ENCODE results near the gene CORO6.

The CORO6 gene

DNA sequence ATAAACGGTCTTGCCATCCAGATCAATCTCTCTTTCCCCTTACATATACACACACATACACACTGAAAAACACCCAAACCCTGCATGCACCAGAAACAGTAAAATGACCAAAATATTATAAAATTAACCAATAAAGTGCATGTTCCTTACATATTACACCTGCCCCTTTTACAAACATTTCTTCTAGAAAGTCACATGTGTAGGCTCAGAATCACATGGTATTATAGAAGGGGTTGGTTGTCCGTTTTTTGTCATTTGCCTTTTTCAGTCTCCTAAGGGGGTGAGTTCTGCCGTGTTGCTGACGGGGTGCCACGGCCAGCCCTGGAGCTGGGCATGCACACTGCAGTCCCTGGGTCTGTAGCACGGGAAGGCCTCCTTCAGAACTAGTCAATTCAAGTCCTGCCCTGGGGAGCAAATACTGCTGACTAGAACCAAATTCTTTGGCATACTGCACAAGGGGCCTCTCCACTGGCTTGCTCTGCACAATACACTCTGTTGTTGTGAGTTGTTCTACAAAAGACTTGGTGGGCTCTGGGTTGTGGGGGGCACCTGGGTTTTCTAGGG lies 8.0 kb upstream of the CORO6 start:
- no peak for DNase-seq

DNA sequence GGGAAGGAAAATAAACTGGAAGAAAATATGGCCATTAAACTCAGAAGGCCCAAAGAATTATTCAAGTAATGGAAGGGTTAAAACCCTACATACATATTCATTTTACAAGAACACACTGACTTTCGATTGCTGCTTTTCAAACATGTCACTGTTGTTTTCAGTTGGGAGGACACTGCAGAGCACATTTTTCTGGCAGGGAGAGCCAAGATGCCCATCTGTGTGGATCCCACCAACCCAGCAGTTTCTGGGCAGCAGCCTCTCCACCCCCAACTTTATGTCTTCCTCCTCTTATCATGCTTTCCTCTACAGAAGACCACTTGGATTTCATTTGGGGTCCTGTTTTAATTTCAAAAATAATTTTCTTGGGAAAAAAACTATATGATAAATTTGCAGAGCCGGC lies 7.1 kb upstream of the CORO6 start:
- DNase-seq = no peak

DNA sequence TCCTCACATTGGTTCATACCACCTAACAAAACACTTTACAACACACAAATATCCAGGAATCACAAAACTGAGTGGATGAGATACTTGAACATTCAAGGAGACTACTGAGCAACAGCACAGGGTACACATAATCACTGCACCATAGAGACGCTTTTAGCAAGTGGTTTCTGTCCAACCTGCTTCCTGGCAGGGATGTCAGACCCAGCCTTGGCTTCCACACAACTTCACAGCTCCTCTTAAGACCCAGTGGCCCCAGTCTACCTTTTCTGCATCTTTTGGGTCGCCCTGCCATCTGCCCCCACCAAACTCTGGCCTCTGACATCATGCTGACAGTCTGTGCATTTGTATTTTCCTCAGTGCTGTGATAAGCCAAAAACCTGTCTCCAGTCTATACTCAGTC lies 5.9 kb upstream of the CORO6 start:
- no peak for DNase-seq

DNA sequence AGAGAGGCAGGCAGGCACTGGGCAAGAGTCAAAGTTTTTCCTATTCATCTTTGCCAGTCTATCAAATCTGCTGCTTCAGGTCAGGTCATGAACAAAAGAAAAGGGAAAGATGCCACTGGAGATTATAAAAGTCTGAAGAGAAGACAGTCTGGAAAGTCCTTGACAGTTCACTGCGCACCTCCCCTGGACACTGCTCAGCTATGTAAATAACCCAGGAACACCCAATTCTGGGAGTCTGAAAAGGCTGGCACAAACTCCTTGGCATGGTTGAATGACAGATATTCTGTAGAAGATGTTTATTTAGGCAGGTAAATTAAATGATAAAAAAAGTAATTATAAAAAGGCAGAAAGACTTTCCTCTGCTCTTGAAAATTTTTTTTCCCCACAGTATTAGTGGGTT lies 5.2 kb upstream of the CORO6 start:
- DNase-seq = no peak

DNA sequence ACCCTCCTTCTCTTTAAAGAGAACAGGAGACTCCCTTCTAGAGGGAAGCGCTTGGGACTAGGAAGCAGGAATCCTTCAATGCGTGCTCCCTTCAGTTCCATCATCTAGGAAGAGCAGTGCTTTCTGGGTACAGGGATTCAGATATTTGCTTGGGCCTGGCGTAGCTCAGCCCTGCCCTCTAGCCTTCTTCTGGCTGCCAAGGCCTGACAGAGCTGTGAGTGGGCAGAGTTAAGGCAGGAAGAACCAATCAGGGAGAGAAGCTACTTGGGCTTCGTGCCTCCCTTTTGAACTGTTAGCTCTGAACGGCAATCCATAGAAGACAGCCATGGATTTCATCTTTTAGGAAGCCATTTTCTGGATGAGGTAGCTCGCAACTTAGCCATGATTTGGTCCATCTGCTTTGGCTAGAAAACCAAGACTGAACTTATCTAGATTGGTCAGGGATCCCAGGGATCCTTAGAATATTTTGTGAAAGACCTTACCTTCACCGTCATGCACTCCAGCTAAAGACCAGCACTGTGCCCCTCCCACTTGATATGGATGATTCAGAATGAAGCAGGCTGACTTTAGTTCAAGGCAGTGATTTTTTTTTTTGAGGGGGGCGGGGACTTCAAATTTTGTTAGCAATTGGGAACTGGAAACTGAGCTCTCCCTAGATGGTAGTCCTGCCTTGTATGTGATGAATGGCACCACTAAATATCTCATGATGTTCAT lies 2.5 kb upstream of the CORO6 start:
- DNase-seq = peak; percentile 18

DNA sequence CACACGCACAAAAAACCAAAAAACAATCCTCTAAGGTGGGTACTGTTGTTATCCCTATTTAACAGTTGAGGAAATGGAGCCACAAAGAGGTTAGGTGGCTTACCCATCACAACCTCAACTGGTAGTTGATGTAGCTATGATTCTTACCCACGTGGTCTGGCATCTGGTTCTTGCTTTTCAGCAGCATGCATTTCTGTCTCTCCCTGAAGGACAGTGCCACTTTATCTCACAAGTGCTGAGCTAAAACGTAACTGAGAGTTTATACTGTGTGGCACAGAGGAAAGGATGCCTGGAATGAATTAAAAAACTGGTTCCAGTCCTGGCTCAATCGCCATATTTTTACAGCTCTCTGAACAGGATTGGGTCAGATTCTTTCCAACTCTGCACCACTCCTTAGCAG lies 1.9 kb upstream of the CORO6 start:
- DNase-seq = no peak

DNA sequence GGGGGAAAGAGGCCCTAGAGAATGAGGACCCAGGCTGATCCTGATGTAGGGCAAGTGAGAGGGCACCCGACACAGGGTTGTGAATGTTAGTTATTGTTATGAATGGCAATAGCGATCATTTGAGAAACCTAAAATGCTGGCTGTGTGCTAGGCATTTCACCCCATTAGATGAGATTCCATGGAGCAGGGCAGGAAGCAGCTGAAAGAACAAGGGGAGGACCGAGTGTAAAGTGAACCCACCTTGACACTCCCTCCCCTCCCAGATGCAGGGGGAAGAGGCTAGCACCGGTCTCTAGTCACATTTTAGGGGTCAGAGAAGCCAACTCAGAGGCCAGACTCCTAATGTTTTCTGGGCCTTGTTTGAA lies 553 bp upstream of the CORO6 start:
- DNase-seq = peak; percentile 45

DNA sequence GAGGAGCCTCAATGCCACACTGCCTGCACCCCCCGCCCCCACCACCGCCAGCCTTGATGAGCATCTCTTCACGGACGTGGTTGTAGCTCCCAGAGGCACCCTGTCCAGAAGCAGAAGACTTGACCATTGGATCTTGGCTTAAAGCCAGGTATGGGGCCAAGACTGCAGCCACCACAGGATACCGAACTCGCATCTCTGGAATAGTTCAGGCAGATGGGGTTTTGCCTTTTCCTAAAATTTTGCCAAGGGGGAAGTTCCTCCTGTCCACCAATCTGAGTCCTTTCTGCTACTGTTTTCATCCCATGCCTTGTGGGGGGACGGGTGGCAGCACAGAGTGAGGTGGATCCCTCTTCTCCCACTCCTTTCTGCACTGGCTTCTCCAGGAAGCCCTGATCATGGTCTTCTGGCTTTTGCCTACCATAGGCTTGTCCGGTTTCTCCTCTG lies 939 bp downstream of the CORO6 start:
- DNase-seq = peak; percentile 10

DNA sequence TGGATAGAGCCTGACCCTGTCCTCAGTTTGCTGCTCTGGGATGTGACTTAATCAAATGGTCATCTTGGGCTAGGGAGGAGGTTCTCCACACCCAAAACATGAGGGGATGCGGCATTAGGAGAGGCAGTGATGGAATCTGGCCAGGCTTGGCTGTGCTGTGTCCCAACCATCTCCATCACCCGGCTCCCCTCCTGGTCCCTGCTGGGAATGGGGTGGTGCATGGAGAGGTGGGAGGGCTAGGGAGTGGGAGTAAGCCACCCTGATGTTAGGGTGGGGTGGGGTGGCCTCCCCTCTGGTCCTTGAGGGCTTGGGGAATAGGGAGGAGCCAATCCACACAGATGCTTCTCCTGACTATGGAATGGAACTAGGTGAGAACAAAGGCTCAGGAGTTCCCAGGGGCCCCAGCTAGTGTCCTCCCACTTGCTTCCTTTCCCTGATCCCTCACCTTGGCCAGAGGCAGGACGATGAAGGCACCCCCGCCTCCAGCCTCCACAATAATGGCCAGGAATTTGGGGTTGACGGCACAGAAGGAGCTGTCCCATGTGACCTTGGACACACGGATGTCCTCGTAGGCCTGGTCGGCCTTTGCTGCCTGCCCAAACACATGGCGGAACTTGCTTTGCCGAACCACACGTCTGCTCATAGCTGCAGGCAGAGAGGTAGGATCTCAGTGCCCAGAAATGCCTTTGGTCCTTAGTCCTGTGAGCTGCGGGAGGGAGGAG lies 1.8 kb downstream of the CORO6 start:
- DNase-seq = no peak

DNA sequence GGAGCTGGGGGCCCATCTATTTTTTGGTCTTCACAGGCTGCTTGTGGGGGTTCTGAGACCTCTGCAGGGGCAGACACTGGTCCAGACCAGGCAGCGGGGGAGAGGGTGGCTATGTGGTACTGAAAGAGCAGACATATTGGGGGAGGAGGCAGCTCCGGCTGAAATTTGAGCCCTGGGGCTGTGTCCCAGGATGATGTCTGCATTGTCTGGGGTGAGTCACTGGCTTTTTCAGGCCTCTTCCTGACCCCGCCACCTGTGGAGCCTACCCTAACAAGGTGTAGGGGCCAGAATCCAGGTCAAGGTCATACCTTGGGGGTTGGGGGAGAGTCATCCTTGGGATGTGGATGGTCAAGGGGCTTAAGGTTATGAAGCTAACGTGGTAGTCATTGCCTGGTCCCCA lies 2.4 kb downstream of the CORO6 start:
- peak; percentile 46 for DNase-seq

DNA sequence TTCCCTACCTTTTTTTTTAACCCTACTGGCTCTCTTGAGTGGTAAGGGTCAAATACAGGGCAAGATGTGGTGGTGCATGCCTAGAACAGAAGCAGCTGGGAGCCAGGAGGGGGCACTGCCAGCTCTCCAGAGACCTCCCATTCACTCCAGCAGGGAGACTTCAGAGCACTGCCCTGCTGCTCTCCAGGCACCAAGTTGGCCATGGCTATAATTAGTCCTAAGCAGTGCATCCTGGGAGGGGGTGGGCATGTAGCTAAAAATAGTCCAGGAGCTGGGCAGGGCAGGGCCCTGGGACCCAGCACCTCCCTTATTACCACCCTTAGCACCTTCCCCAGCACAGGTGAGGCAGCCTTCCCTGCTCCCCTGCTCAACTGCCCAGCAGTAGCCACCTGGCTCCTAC lies 3.5 kb downstream of the CORO6 start:
- DNase-seq = peak; percentile 35

DNA sequence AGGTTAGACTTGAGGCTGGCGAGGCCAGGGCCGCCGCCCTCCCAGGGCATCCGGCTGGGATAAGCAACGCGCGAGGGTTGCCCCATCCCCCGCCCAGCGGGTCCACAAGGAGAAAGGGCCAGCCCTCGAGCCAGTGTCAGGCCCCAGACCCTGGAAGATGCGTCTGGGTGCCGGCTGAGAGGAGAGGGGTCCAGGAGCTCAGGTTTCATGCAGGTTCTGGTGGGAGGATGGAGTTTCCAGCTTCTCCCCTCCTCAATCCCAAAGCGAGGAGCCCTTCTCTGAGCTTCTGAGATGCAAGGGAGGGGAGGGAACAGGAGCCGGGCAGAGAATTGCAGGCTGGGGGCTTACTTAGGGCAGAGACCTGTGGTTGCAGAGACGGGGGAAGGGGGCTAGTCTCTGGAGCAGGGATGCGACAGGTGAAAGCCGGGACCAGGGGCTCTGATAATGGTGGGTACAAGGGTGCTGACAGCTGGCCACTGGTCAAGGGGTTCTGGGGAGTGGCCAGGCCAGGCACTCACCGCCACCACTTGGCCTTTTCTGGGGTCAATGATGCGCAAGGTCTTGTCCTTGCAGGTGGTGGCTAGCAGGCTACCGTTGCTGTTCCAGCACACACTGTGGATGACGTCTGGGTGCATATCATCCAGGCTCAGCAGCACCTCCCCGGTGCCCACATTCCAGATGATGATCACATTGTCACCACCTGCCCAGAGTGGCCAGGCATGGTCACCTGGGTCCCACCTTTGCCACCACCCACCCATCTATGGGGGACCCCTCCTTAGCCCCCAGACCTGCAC lies 4.2 kb downstream of the CORO6 start:
- DNase-seq = no peak

DNA sequence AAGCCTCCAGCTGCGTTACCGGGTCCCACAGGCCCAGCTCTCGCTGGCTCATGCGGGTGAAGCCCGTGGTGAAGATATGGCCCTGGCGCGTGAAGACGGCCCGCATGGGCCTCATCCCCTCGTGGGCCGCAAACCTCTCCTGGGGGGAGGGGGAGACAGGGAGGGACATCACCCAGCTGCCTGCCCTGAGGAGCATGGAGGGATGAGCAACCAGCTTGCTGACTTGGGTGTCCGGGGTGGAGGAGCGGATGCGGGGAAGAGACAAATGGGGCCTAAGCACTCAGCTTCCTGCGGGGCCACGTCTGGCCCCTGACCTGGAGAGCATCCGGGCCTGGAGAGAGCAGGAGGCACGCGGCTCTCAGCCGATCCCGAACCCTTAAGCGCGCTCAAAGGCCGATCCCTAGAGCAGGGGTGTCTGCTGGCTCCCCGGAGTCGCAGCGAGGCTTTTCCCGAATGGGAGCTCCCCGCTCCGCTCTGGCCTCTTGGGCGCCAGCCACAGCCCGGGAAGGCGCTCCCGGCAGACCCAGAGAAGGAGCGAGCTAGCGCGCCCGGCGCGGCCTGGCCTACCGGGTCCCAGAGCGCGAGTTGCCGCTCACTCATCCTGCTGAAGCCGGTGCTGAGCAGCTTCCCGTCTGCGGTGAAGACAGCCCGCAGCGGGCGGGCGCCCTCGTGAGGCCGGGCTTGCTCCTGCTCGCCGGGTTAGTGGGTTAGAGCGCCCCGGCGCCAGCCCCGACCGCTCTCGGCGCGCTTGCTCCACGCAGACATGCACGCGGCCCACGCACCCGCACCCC lies 5.0 kb downstream of the CORO6 start:
- peak; percentile 91 for DNase-seq

DNA sequence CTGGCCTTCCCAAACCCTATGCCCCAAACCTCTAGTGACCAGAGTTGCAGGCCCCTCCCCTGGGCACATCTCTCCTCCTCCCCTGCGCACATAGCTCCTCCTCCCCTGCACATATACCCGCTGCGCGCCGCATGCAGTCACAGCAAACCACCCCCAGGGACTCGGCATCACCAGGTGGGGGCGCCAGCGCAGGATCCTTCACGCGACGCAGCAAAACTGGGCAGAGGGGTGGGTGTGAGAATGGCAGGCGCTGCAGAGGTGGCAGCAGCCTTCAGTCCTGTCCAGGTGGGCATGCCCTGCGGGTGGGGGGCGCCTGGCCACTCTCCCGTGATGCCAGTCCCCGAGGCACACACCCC lies 5.6 kb downstream of the CORO6 start:
- DNase-seq = peak; percentile 94

DNA sequence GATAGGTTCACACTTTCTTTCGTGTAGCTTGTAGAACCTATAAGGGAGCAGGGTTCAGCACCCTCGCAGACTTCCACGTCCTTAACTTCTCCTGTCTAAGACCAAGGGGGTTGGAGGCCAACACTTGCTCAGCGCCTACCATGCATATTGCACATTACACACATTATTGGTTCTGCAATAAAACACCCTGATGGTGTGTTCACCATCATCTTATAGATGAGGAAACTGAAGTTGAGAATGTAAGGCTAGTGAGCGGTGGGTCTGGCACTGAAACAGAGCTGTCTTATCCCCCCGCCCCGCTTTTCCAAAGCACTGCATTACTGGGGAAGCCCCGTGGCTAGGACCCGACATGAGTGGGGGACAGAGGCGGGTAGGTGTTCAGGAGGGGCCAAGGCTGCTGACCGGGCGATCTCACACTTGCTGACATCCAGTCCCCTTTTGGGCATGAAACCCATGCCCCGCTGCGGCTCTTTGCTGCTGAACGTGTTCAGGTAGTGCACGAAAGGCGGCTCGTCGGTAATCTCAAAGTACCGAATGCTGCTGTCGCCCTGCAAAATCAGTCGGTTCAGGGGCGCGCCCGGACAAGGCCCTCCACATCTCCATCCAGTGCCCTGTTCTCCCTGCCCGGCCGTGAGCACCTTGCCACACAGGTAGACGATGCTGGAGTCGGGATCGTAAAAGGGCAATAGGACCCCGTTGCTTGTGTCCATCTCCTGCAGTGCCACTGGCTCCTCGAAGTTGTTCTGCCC lies 6.2 kb downstream of the CORO6 start:
- peak; percentile 70 for DNase-seq

DNA sequence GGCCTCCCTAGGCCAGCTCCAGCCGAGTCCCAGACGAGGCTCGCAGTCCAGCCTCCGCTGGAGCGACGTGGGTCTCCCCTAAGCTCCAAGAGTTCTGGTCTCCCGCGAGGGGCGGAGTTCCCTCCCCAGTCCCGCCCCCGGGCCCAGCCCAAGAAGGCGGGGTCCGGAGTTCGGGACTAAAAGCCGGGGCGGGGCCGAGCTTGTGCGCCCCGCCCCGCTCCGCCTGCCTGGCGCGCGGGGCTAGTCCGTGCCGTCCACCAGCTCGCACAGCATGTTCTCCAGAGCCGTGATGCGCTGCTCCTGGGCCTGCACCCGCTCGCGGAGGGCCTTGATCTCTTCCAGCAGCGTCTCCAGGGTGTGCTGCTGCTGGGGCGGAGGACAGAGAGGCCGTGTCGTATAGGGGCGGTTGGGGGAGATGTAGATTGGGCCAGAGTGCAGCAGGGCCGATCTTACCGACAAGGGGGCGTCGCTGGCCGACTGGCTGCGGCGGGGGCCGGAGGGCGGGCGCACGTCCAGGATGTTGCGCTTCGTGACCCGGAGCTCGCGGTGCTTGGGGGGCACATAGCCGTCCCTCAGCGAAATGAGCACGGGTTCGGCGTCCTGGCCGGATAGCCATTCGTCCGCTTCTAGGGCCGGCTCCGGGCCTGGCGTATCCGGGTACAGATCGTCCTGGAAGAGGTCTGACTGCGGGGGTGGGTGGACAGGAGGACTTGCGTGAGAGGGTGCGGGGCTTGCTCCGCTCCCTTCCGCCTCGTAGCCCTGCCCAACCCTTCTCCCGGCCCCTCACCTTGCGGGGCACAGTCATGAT lies 7.0 kb downstream of the CORO6 start:
- DNase-seq = peak; percentile 92

DNA sequence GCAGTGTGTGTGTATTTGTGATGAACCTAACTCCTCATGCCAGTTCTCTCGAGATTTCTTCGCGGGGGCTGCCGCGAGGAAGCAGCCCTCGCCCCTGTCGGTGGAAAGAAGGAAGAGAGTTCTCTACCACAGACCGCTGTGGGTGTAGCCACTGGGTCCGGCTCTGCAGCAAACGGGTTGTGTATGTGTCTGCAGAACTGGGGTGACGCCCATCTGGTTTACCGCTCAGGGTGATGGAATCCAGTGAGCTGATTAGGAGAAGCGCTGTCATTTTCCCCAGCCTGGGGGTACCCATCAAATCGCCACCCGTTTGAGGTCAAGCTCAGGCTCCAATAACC lies 7.7 kb downstream of the CORO6 start:
- peak; percentile 20 for DNase-seq

DNA sequence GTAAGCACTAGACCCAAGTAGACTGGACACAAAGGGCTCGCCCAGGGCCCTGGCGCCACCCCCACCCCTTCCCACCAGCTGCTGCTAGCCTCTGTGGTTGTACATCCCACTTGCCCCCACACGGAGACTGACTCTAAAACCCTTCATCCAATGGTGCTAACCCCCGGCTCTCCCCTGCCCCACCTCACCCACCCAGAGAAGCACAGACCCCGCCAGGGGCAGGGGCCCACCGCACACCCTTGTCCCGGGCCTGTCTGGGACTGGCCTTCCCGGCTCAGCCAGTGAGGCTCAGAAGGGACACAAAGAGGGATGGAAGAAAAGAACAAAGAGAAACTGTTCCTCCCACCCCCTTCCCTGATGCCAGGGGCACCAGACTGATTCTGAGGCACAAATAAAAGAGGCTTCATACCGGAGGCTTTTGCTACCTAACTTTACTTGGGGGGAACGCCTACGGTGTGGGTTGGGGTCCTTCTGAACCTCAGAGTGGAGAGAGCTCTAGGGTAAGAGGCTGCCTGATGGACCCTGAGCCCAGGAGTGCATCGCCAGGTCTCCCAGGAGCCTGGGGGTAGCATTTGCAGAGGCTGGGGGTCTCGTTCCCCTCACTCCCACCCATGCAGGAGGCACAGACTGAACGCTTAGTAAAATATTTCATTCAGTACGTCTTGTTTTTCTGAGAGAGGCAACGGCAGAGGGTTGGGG lies 8.2 kb downstream of the CORO6 start:
- DNase-seq = no peak

DNA sequence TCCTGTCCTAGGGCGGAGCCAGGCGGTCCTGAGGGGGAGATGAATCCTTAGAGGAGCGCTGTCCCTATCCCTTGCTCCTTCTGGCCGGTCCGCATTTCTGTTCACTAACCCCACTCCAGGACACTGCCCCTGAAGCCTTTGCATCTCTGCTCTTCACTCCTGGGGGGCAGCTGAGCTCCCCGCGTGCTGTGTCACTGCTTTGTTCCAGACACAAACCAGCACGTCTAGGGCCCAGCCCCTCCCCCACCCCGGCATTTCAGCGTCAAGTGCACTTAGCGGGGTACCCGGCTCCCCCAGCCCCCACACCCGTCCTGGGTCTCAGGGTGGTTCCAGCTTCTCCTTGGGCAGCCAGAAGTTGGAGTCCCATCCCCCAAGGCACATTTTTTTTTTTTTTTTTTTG lies 8.9 kb downstream of the CORO6 start:
- DNase-seq = no peak

DNA sequence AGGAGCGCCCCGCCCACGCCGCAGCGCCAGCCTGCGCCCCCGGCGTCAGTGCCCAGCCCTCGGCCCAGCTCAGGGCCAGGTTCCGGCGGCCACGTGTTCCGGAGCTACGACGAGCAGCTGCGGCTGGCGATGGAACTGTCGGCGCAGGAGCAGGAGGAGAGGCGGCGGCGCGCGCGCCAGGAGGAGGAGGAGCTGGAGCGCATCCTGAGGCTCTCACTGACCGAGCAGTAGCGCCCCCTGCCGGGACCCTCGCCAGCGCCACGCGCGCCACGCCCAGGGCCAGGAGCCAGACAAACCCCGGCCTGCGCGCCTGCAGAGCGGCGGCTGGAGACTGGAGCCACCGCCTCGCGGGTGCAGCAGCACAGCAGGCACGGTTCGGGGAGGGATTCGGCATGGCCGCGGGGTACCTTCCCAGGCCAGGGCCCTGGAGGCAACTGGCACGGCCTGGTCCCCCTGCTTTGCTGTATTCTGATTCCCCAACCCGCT lies 9.3 kb downstream of the CORO6 start:
- DNase-seq = no peak

Data from DMS53 (cell line).